WTC11 (cell line): ENCODE data around the gene HGS. TPM values are rescaled to one million over a fixed set of nuclear protein-coding genes. Genes with fewer than 3 reads are reported as not detected.

Experiments
- ATAC-seq: fragments of 200-7000 bp; cut with Tn5 transposase; 2 replicates; pipeline ENCODE4 v1.10.0; 2021; ENCODE audit warnings: mild to moderate bottlenecking, moderate library complexity
- CTCF ChIA-PET: fragments of 300-600 bp; sonication (Branson Sonifier 250); formaldehyde crosslinking; loops from one replicate; lab custom pipeline; 2021; ENCODE audit warnings: antibody characterized with exemption; lab: Charles Lee
- POLR2A ChIA-PET: fragments of 350-600 bp; sonication (Branson Sonifier 250); formaldehyde crosslinking; loops from one replicate; lab custom pipeline; 2021; ENCODE audit warnings: antibody characterized with exemption; lab: Charles Lee
- DNase-seq: peaks from one replicate; pipeline ENCODE4 v3.0.0; 2021; ENCODE audit warnings: low spot score
- H3K27ac Mint-ChIP-seq: 2 replicates; pipeline ENCODE4 v1.8.0; 2021; ENCODE audit warnings: mixed read lengths
- H3K27me3 Mint-ChIP-seq: 2 replicates; pipeline ENCODE4 v1.8.0; 2021; ENCODE audit warnings: low read depth, mild to moderate bottlenecking, moderate library complexity, mixed read lengths
- H3K36me3 Mint-ChIP-seq: 2 replicates; pipeline ENCODE4 v1.8.0; 2021; ENCODE audit warnings: mixed read lengths
- H3K4me1 Mint-ChIP-seq: 2 replicates; pipeline ENCODE4 v1.8.0; 2022; ENCODE audit warnings: mixed read lengths
- H3K4me3 Mint-ChIP-seq: 2 replicates; pipeline ENCODE4 v1.8.0; 2021; ENCODE audit warnings: mild to moderate bottlenecking, moderate library complexity, mixed read lengths
- H3K9me3 Mint-ChIP-seq: 2 replicates; pipeline ENCODE4 v1.8.0; 2021; ENCODE audit warnings: mixed read lengths
- CBFB ChIP-seq: sonication (generic); formaldehyde crosslinking; IDR thresholded peaks from 2 replicates; pipeline ENCODE4 v1.8.1; 2022; ENCODE audit warnings: mild to moderate bottlenecking, low read depth, missing genetic modification reagents
- CREM ChIP-seq: sonication (generic); formaldehyde crosslinking; IDR thresholded peaks from 2 replicates; pipeline ENCODE4 v1.8.1; 2022; ENCODE audit warnings: mild to moderate bottlenecking, missing genetic modification reagents, moderate library complexity
- GABPB1 ChIP-seq: sonication (generic); formaldehyde crosslinking; IDR thresholded peaks from 2 replicates; pipeline ENCODE4 v1.8.1; 2023; ENCODE audit warnings: mild to moderate bottlenecking, missing genetic modification reagents
- IRF2 ChIP-seq: sonication (generic); formaldehyde crosslinking; IDR thresholded peaks from 2 replicates; pipeline ENCODE4 v1.8.0; 2022; ENCODE audit warnings: low read depth, missing genetic modification reagents, borderline replicate concordance
- JUN ChIP-seq: sonication (generic); formaldehyde crosslinking; IDR thresholded peaks from 2 replicates; pipeline ENCODE4 v1.8.0; 2023; ENCODE audit warnings: mild to moderate bottlenecking, missing genetic modification reagents
- NR1H2 ChIP-seq: sonication (generic); formaldehyde crosslinking; IDR thresholded peaks from 2 replicates; pipeline ENCODE4 v1.9.0; 2021; ENCODE audit warnings: mild to moderate bottlenecking, moderate library complexity, missing genetic modification reagents
- OVOL2 ChIP-seq: fragments of 250-450 bp; sonication (Bioruptor Pico); IDR thresholded peaks from 2 replicates; pipeline ENCODE4 v1.9.0; 2021; ENCODE audit warnings: mild to moderate bottlenecking, borderline replicate concordance
- RELA ChIP-seq: sonication (generic); formaldehyde crosslinking; IDR thresholded peaks from 2 replicates; pipeline ENCODE4 v1.8.1; 2022; ENCODE audit warnings: missing genetic modification reagents, mild to moderate bottlenecking, borderline replicate concordance
- SP1 ChIP-seq: sonication (generic); formaldehyde crosslinking; conservative IDR thresholded peaks from 2 replicates; pipeline ENCODE4 v1.8.1; 2022; ENCODE audit warnings: missing genetic modification reagents
- TEAD4 ChIP-seq: sonication (generic); formaldehyde crosslinking; IDR thresholded peaks from 2 replicates; pipeline ENCODE4 v1.8.0; 2022; ENCODE audit warnings: mild to moderate bottlenecking, missing genetic modification reagents
- ZNF121 ChIP-seq: sonication (generic); formaldehyde crosslinking; IDR thresholded peaks from 2 replicates; pipeline ENCODE4 v1.8.0; 2023; ENCODE audit warnings: missing genetic modification reagents
- ZNF263 ChIP-seq: sonication (generic); formaldehyde crosslinking; IDR thresholded peaks from 2 replicates; pipeline ENCODE4 v1.8.1; 2022; ENCODE audit warnings: low read depth, mild to moderate bottlenecking, moderate library complexity, missing genetic modification reagents
- ZNF532 ChIP-seq: fragments of 250-450 bp; sonication (Bioruptor Pico); IDR thresholded peaks from 2 replicates; pipeline ENCODE4 v1.9.0; 2021; ENCODE audit warnings: mild to moderate bottlenecking, borderline replicate concordance
- ZNF671 ChIP-seq: fragments of 250-450 bp; sonication (Bioruptor Pico); IDR thresholded peaks from 2 replicates; pipeline ENCODE4 v1.8.0; 2021; ENCODE audit warnings: mild to moderate bottlenecking
- total RNA-seq: library from RNA; stranded (reverse); gene quantifications from 3 replicates; pipeline ENCODE4 v1.2.3, GENCODE V29; 2021
- TF ChIP-seq, protein P1 (sequence below): sonication (generic); formaldehyde crosslinking; IDR thresholded peaks from 2 replicates; pipeline ENCODE4 v1.8.1; 2023; ENCODE audit warnings: mild to moderate bottlenecking, missing genetic modification reagents, moderate library complexity
- TF ChIP-seq, protein P2 (sequence below): sonication (generic); formaldehyde crosslinking; IDR thresholded peaks from 2 replicates; pipeline ENCODE4 v1.8.0; 2023; ENCODE audit warnings: missing genetic modification reagents
- TF ChIP-seq, protein P3 (sequence below): sonication (generic); formaldehyde crosslinking; conservative IDR thresholded peaks from 2 replicates; pipeline ENCODE4 v1.8.1; 2023; ENCODE audit warnings: mild to moderate bottlenecking, low read depth, missing genetic modification reagents, moderate library complexity
- TF ChIP-seq, protein P4 (sequence below): fragments of 200-600 bp; IDR thresholded peaks from 2 replicates; pipeline ENCODE4 v1.8.0; 2022; ENCODE audit warnings: antibody characterized with exemption

Gene HGS
- total RNA-seq, 1 experiment from 2014 or later = 113 TPM

GRCh38 chr17:81697261-81698044 is 13.6 kb downstream of the HGS start:
- peak overlapping the region; percentile 57 for H3K27ac Mint-ChIP-seq
- no peak for DNase-seq
- ChIA-PET CTCF (interaction anchor here (0.6 kb wide), 1 partner anchor 14 kb away, joined by 5 read pairs; no protein-coding TSS in a partner anchor), POLR2A (no interaction called here)
- peaks cover 11% of the 10 kb centered on the region; the same call in 1 of the 2 replicates for H3K4me1 Mint-ChIP-seq
- H3K27me3 Mint-ChIP-seq = no peaks in the 10 kb centered on the region
- H3K4me3 Mint-ChIP-seq = no peak overlapping the region
- TF ChIP-seq ZNF121 = no peak
- TF ChIP-seq, protein P1, sequence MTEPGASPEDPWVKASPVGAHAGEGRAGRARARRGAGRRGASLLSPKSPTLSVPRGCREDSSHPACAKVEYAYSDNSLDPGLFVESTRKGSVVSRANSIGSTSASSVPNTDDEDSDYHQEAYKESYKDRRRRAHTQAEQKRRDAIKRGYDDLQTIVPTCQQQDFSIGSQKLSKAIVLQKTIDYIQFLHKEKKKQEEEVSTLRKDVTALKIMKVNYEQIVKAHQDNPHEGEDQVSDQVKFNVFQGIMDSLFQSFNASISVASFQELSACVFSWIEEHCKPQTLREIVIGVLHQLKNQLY (CRISPR knock-in tag) = no peak
- no peak for TF ChIP-seq TEAD4 (CRISPR knock-in tag)
- no peak for TF ChIP-seq ZNF263 (CRISPR knock-in tag)
- no peak for TF ChIP-seq ZNF671 (CRISPR knock-in tag)
- TF ChIP-seq SP1 (CRISPR knock-in tag) = no peak
- no peak for TF ChIP-seq CBFB
- TF ChIP-seq, protein P2, sequence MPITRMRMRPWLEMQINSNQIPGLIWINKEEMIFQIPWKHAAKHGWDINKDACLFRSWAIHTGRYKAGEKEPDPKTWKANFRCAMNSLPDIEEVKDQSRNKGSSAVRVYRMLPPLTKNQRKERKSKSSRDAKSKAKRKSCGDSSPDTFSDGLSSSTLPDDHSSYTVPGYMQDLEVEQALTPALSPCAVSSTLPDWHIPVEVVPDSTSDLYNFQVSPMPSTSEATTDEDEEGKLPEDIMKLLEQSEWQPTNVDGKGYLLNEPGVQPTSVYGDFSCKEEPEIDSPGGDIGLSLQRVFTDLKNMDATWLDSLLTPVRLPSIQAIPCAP (CRISPR knock-in tag) = no peak
- no peak for TF ChIP-seq NR1H2 (CRISPR knock-in tag)
- TF ChIP-seq OVOL2 (CRISPR knock-in tag) = no peak
- TF ChIP-seq, protein P3, sequence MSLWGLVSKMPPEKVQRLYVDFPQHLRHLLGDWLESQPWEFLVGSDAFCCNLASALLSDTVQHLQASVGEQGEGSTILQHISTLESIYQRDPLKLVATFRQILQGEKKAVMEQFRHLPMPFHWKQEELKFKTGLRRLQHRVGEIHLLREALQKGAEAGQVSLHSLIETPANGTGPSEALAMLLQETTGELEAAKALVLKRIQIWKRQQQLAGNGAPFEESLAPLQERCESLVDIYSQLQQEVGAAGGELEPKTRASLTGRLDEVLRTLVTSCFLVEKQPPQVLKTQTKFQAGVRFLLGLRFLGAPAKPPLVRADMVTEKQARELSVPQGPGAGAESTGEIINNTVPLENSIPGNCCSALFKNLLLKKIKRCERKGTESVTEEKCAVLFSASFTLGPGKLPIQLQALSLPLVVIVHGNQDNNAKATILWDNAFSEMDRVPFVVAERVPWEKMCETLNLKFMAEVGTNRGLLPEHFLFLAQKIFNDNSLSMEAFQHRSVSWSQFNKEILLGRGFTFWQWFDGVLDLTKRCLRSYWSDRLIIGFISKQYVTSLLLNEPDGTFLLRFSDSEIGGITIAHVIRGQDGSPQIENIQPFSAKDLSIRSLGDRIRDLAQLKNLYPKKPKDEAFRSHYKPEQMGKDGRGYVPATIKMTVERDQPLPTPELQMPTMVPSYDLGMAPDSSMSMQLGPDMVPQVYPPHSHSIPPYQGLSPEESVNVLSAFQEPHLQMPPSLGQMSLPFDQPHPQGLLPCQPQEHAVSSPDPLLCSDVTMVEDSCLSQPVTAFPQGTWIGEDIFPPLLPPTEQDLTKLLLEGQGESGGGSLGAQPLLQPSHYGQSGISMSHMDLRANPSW = no peak
- peaks cover 32% of the 10 kb centered on the region for H3K36me3 Mint-ChIP-seq
- H3K9me3 Mint-ChIP-seq = no peaks in the 10 kb centered on the region
- no peak for ATAC-seq

- Mint-ChIP-seq H3K36me3 (peaks cover 43% of the 10 kb centered on the region), H3K9me3 (no peaks in the 10 kb centered on the region), H3K4me1 (peaks cover 16% of the 10 kb centered on the region), H3K4me3 (0 out of 2 replicates have a peak overlapping the region, but pooled peaks have one; percentile 17), H3K27ac (peak overlapping the region; percentile 70), H3K27me3 (no peaks in the 10 kb centered on the region)
- ATAC-seq (no peak), DNase-seq (no peak)
- TF ChIP-seq ZNF671 (CRISPR knock-in tag) = no peak
- no peak for TF ChIP-seq SP1 (CRISPR knock-in tag)
- no peak for TF ChIP-seq JUN (CRISPR knock-in tag)
- TF ChIP-seq IRF2 (CRISPR knock-in tag) = no peak
- no peak for TF ChIP-seq RELA (CRISPR knock-in tag)
- no peak for TF ChIP-seq ZNF532 (CRISPR knock-in tag)
- TF ChIP-seq GABPB1 (CRISPR knock-in tag) = no peak
- TF ChIP-seq CREM (CRISPR knock-in tag) = no peak
- no peak for TF ChIP-seq CBFB
- TF ChIP-seq, protein P2 (CRISPR knock-in tag) = no peak
- TF ChIP-seq, protein P4, sequence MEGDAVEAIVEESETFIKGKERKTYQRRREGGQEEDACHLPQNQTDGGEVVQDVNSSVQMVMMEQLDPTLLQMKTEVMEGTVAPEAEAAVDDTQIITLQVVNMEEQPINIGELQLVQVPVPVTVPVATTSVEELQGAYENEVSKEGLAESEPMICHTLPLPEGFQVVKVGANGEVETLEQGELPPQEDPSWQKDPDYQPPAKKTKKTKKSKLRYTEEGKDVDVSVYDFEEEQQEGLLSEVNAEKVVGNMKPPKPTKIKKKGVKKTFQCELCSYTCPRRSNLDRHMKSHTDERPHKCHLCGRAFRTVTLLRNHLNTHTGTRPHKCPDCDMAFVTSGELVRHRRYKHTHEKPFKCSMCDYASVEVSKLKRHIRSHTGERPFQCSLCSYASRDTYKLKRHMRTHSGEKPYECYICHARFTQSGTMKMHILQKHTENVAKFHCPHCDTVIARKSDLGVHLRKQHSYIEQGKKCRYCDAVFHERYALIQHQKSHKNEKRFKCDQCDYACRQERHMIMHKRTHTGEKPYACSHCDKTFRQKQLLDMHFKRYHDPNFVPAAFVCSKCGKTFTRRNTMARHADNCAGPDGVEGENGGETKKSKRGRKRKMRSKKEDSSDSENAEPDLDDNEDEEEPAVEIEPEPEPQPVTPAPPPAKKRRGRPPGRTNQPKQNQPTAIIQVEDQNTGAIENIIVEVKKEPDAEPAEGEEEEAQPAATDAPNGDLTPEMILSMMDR = no peak
- POLR2A ChIA-PET = no interaction called here
- CTCF ChIA-PET = no interaction called here
Observed at GRCh38 chr17:81700353-81701287, 16.8 kb downstream of the HGS start.
